Fibroblast of mammary gland (primary cell): Measurements from ENCODE around the gene TIMM10.

Experiments used
- DNase-seq: peaks from one replicate; pipeline ENCODE4 v3.0.0-alpha.2; 2010; ENCODE audit warnings: low read depth
- H3K4me3 ChIP-seq: 2 replicates; pipeline ENCODE4 v1.5.1; 2011; ENCODE audit warnings: low read depth, mild to moderate bottlenecking, low read length, moderate library complexity; ENCODE audit not compliant: control insufficient read depth
- CTCF ChIP-seq: conservative IDR thresholded peaks from 2 replicates; pipeline ENCODE4 v1.5.1; 2011; ENCODE audit warnings: low read depth, low read length, inconsistent platforms; ENCODE audit not compliant: control insufficient read depth, insufficient read depth

The TIMM10 gene

GRCh38 chr11:57530596-57531507, at the start of gene TIMM10:
TSS of gene TIMM10 (minus strand) at chr11:57530754. CDS start at chr11:57530189, 565 bp downstream.
- DNase-seq = peak; percentile 93
- H3K4me3 ChIP-seq = peak within 1 kb of the TSS; percentile 98
- TF ChIP-seq CTCF = no peak

GRCh38 chr11:57574061-57574460, 43.5 kb upstream of the TIMM10 start:
- H3K4me3 ChIP-seq = no peak overlapping the region
- DNase-seq = no peak
- TF ChIP-seq CTCF = no peak

GRCh38 chr11:57571606-57572005, 41.1 kb upstream of the TIMM10 start:
- no peak overlapping the region for H3K4me3 ChIP-seq
- DNase-seq = no peak

GRCh38 chr11:57568330-57568766, 37.8 kb upstream of the TIMM10 start:
- TF ChIP-seq CTCF = peak; percentile 90
- peak; percentile 80 for DNase-seq
- H3K4me3 ChIP-seq = peak overlapping the region; percentile 81

More at GRCh38 chr11:57571606-57572005, 41.1 kb upstream of the TIMM10 start:
- TF ChIP-seq CTCF = no peak

GRCh38 chr11:57567515-57568329, 37.2 kb upstream of the TIMM10 start, which contains the start of gene UBE2L6:
TSS of gene UBE2L6 (minus strand) at chr11:57567672. CDS start at chr11:57567611, 61 bp downstream.
- peak within 1 kb of the TSS; percentile 81 for H3K4me3 ChIP-seq
- peak; percentile 18 for DNase-seq
- no peak for TF ChIP-seq CTCF

- peak overlapping the region; percentile 81 for H3K4me3 ChIP-seq
- no peak for TF ChIP-seq CTCF
- DNase-seq = peak; percentile 55
Observed at GRCh38 chr11:57566905-57567514, 36.5 kb upstream of the TIMM10 start.
